Measurements from ENCODE around the gene STN1. TPM values are rescaled to one million over a fixed set of nuclear protein-coding genes. Genes with fewer than 3 reads are reported as not detected.

The STN1 gene
- total and polyA plus RNA-seq, 9 of the 15 experiments (the other 6 are each of a cell fraction or from before 2014, with no cell fraction given): 9.1 to 19.6 (median 13.8) TPM

DNA sequence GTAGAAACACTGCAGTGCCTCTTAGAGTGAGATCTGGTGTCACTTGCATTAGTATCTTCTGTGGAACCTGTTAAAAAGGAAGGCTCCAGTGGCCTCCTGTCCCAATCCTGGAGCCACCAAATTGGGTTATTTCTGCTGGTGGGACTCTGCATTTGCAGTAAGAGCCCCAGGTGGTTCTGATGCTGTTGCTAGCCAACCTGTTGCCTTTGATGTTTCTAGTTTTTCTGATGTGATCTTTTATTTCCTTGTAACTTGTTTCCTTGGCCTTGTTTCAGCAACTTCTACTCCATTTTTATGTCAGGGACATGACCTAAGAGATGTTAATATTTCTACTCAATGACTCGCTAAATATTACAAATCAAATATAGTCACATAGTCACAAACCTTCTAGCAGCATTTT lies 12.5 kb upstream of the STN1 start (continued):
- TF ChIP-seq SREBF1 (IDR thresholded peaks at IDR 0.05; ENCODE audit: borderline replicate concordance, low read depth, low read length) (no peak), ZNF217 (CRISPR knock-in tag; IDR thresholded peaks at IDR 0.05) (no peak)
- TF ChIP-seq, protein P1, sequence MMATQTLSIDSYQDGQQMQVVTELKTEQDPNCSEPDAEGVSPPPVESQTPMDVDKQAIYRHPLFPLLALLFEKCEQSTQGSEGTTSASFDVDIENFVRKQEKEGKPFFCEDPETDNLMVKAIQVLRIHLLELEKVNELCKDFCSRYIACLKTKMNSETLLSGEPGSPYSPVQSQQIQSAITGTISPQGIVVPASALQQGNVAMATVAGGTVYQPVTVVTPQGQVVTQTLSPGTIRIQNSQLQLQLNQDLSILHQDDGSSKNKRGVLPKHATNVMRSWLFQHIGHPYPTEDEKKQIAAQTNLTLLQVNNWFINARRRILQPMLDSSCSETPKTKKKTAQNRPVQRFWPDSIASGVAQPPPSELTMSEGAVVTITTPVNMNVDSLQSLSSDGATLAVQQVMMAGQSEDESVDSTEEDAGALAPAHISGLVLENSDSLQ (IDR thresholded peaks at IDR 0.05): no peak

DNA sequence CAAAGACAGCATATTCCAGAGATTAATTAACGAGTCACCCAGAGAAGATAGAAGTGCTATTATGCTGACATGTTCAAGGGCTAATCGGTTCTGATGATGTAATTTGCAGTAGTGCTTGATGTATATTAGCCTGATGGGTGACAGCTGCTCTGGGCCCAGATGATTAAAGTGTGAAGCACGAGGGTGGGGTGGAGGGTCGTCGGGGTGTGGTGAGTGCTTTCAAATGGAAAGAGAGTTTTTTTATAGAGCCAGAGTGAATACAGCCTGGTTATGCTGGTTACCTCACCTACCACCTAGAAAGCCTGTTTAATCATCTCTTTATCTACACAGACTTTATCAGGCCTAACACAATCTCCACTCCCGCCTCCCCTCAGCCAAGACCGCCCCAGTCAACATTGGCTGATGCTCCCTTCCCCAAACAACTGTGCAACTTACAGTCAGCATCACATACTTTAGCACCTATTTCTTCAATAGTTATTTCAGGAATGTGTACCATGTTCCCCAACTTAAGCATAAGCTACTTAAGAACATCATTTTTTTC lies 11.5 kb upstream of the STN1 start:
- intact Hi-C loops (cut with micrococcal nuclease): no loop called here

More for the DNA sequence above, 11.5 kb upstream of the STN1 start:
- Histone ChIP-seq H3K27me3 (ENCODE audit: control insufficient read depth in 2 of 2, insufficient read depth in 2 of 2, low read length in 2 of 2) (no peaks in the 10 kb centered on the region), H3K79me2 (ENCODE audit: control insufficient read depth, insufficient read depth, low read length) (no peaks in the 10 kb centered on the region), H3K4me1 (replicated peaks in 1 of 2; ENCODE audit: control insufficient read depth in 2 of 2, insufficient read depth in 2 of 2, low read length in 2 of 2) (no peaks in the 10 kb centered on the region; a peak in 1 of 5 replicates), H3K27ac (ENCODE audit: extremely low read depth, low read depth, low read length) (no peak overlapping the region), H3K4me3 (no peak overlapping the region), H3K9me3 (replicated peaks; ENCODE audit: control insufficient read depth, insufficient read depth, low read depth, low read length) (no peaks in the 10 kb centered on the region), H3K36me3 (ENCODE audit: control insufficient read depth, insufficient read depth, low read length) (no peaks in the 10 kb centered on the region), H3K4me2 (ENCODE audit: insufficient read depth, low read length) (no peak overlapping the region), H4K20me1 (replicated peaks; ENCODE audit: control insufficient read depth, insufficient read depth, low read length) (no peaks in the 10 kb centered on the region), H2AFZ (ENCODE audit: low read depth, low read length) (no peak overlapping the region), H3K9ac (ENCODE audit: insufficient read depth in 1 of 2, low read depth in 2 of 2, low read length in 2 of 2) (no peak overlapping the region), H3K9me1 (ENCODE audit: control insufficient read depth, insufficient read depth, low read length) (no peaks in the 10 kb centered on the region)
- WGBS (ENCODE audit: insufficient coverage, low coverage, missing lambda C conversion rate): 12% methylated on average over 5 of the region's 7 CpGs
- ATAC-seq (no peak), FAIRE-seq (no peak), DNase-seq (ENCODE audit: extremely low read depth in 1 of 4, low spot score in 3 of 4) (no peak)
- ChIA-PET CTCF (ENCODE audit: low intra/inter-chr PET ratio) (no interaction called here), POLR2A (no interaction called here)
- TF ChIP-seq, protein P2, sequence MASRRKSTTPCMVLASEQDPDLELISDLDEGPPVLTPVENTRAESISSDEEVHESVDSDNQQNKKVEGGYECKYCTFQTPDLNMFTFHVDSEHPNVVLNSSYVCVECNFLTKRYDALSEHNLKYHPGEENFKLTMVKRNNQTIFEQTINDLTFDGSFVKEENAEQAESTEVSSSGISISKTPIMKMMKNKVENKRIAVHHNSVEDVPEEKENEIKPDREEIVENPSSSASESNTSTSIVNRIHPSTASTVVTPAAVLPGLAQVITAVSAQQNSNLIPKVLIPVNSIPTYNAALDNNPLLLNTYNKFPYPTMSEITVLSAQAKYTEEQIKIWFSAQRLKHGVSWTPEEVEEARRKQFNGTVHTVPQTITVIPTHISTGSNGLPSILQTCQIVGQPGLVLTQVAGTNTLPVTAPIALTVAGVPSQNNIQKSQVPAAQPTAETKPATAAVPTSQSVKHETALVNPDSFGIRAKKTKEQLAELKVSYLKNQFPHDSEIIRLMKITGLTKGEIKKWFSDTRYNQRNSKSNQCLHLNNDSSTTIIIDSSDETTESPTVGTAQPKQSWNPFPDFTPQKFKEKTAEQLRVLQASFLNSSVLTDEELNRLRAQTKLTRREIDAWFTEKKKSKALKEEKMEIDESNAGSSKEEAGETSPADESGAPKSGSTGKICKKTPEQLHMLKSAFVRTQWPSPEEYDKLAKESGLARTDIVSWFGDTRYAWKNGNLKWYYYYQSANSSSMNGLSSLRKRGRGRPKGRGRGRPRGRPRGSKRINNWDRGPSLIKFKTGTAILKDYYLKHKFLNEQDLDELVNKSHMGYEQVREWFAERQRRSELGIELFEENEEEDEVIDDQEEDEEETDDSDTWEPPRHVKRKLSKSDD (conservative IDR thresholded peaks at IDR 0.05; ENCODE audit: low read length): no peak
- TF ChIP-seq, protein P3, sequence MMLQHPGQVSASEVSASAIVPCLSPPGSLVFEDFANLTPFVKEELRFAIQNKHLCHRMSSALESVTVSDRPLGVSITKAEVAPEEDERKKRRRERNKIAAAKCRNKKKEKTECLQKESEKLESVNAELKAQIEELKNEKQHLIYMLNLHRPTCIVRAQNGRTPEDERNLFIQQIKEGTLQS (IDR thresholded peaks at IDR 0.05): 0 out of 2 replicates have a peak, but pooled peaks have one; percentile 27
- TF ChIP-seq, protein P3 (CRISPR knock-in tag; conservative IDR thresholded peaks at IDR 0.05): no peak
- TF ChIP-seq MEIS2 (IDR thresholded peaks at IDR 0.05; ENCODE audit: partially characterized antibody): peak; percentile 17
- TF ChIP-seq, protein P4, sequence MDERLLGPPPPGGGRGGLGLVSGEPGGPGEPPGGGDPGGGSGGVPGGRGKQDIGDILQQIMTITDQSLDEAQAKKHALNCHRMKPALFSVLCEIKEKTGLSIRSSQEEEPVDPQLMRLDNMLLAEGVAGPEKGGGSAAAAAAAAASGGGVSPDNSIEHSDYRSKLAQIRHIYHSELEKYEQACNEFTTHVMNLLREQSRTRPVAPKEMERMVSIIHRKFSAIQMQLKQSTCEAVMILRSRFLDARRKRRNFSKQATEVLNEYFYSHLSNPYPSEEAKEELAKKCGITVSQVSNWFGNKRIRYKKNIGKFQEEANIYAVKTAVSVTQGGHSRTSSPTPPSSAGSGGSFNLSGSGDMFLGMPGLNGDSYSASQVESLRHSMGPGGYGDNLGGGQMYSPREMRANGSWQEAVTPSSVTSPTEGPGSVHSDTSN (CRISPR knock-in tag; IDR thresholded peaks at IDR 0.05; ENCODE audit: low read depth): no peak
- TF ChIP-seq, protein P4 (tag; conservative IDR thresholded peaks at IDR 0.05; ENCODE audit: low read depth): peak; percentile 45
- BruUV-seq (replicated peaks): no TSS peak
- in situ Hi-C loops (cut with MboI): no loop called here

Data from K562 (cell line).